Osteoblast (primary cell): ENCODE results near the gene FAM120AOS. TPM values are rescaled to one million over a fixed set of nuclear protein-coding genes. Genes with fewer than 3 reads are reported as not detected.

Experiments used
- DNase-seq: peaks from one replicate; pipeline ENCODE4 v3.0.0; 2011; ENCODE audit warnings: low spot score, mixed read lengths; ENCODE audit not compliant: insufficient read length; ENCODE audit errors: missing footprints
- H2AFZ ChIP-seq: 2 replicates; pipeline ENCODE4 v1.6.0; 2011; ENCODE audit warnings: mild to moderate bottlenecking, low read length
- H3K27ac ChIP-seq: 2 replicates; pipeline ENCODE4 v1.5.1; 2011; ENCODE audit warnings: mild to moderate bottlenecking, low read depth, low read length, moderate library complexity
- H3K27me3 ChIP-seq: 2 replicates; pipeline ENCODE4 v1.6.0; 2012; ENCODE audit warnings: mild to moderate bottlenecking, control low read depth, inconsistent platforms, low read length, moderate library complexity; ENCODE audit not compliant: insufficient read depth
- H3K36me3 ChIP-seq: 2 replicates; pipeline ENCODE4 v1.5.1; 2011; ENCODE audit warnings: mild to moderate bottlenecking, low read length, control low read depth, moderate library complexity; ENCODE audit not compliant: insufficient read depth
- H3K4me1 ChIP-seq: 2 replicates; pipeline ENCODE4 v1.5.1; 2011; ENCODE audit warnings: mild to moderate bottlenecking, low read length, control low read depth, moderate library complexity; ENCODE audit not compliant: insufficient read depth
- H3K4me2 ChIP-seq: 2 replicates; pipeline ENCODE4 v1.6.0; 2011; ENCODE audit warnings: mild to moderate bottlenecking, low read length; ENCODE audit not compliant: insufficient read depth
- H3K4me3 ChIP-seq: fragments of 200-600 bp; sonication (generic); 3 replicates; pipeline ENCODE4 v1.5.1; 2012; ENCODE audit warnings: mild to moderate bottlenecking, low read length, inconsistent platforms; ENCODE audit not compliant: insufficient read depth
- H3K79me2 ChIP-seq: 2 replicates; pipeline ENCODE4 v1.6.0; 2012; ENCODE audit warnings: mild to moderate bottlenecking, low read length, control low read depth, inconsistent platforms; ENCODE audit not compliant: insufficient read depth
- H3K9me3 ChIP-seq: 2 replicates; pipeline ENCODE4 v1.5.1; 2011; ENCODE audit warnings: low read depth, low read length, control low read depth
- H4K20me1 ChIP-seq: 2 replicates; pipeline ENCODE4 v1.6.0; 2012; ENCODE audit warnings: mild to moderate bottlenecking, low read length, control low read depth; ENCODE audit not compliant: insufficient read depth
- CTCF ChIP-seq: IDR thresholded peaks from 2 replicates; pipeline ENCODE4 v1.5.1; 2011; ENCODE audit warnings: mild to moderate bottlenecking, low read depth, low read length, moderate library complexity; ENCODE audit errors: extremely low read depth
- total RNA-seq: library from RNA; depleted of rRNA; stranded (reverse); fragments of >200 nt; gene quantifications from 2 replicates; pipeline ENCODE4 v1.2.3, GENCODE V29; 2012

The FAM120AOS gene
- total RNA-seq, 1 donor = 43.4 TPM

- no peak for DNase-seq
- no peak for TF ChIP-seq CTCF
- peaks cover 6% of the 10 kb centered on the region for H3K4me1 ChIP-seq
- peaks cover 83% of the 10 kb centered on the region for H3K79me2 ChIP-seq
- peaks cover 10% of the 10 kb centered on the region for H4K20me1 ChIP-seq
- no peak overlapping the region for H3K4me2 ChIP-seq
- no peaks in the 10 kb centered on the region for H3K9me3 ChIP-seq
- peaks cover 29% of the 10 kb centered on the region for H3K36me3 ChIP-seq
- H3K27me3 ChIP-seq = no peaks in the 10 kb centered on the region
- no peak overlapping the region for H3K27ac ChIP-seq
- no peak overlapping the region for H3K4me3 ChIP-seq
- H2AFZ ChIP-seq = no peak overlapping the region
Observed at GRCh38 chr9:93475108-93475507, 21.7 kb upstream of the FAM120AOS start.

GRCh38 chr9:93473411-93473810, 20.0 kb upstream of the FAM120AOS start:
- TF ChIP-seq CTCF = no peak
- no peaks in the 10 kb centered on the region for H3K27me3 ChIP-seq
- H3K27ac ChIP-seq = no peak overlapping the region
- peak; percentile 19 for DNase-seq
- H3K4me2 ChIP-seq = no peak overlapping the region
- no peak overlapping the region for H2AFZ ChIP-seq
- peaks cover 29% of the 10 kb centered on the region for H3K36me3 ChIP-seq
- H3K9me3 ChIP-seq = no peaks in the 10 kb centered on the region
- H3K79me2 ChIP-seq = peaks cover 86% of the 10 kb centered on the region
- H3K4me3 ChIP-seq = no peak overlapping the region
- peaks cover 6% of the 10 kb centered on the region for H4K20me1 ChIP-seq
- peaks cover 10% of the 10 kb centered on the region for H3K4me1 ChIP-seq

- H3K9me3 ChIP-seq = no peaks in the 10 kb centered on the region
- H3K4me1 ChIP-seq = peaks cover 23% of the 10 kb centered on the region
- H3K4me3 ChIP-seq = no peak overlapping the region
- H4K20me1 ChIP-seq = peaks cover 13% of the 10 kb centered on the region
- no peak overlapping the region for H2AFZ ChIP-seq
- no peak overlapping the region for H3K27ac ChIP-seq
- peaks cover 18% of the 10 kb centered on the region for H3K36me3 ChIP-seq
- no peak for TF ChIP-seq CTCF
- no peak overlapping the region for H3K4me2 ChIP-seq
- peaks cover 92% of the 10 kb centered on the region for H3K79me2 ChIP-seq
- no peaks in the 10 kb centered on the region for H3K27me3 ChIP-seq
- no peak for DNase-seq
Observed at GRCh38 chr9:93471124-93471523, 17.7 kb upstream of the FAM120AOS start.

- Histone ChIP-seq H3K27ac (no peak overlapping the region), H3K36me3 (peaks cover 11% of the 10 kb centered on the region), H3K4me1 (peaks cover 23% of the 10 kb centered on the region), H3K27me3 (no peaks in the 10 kb centered on the region), H2AFZ (no peak overlapping the region), H3K9me3 (no peaks in the 10 kb centered on the region), H4K20me1 (peaks cover 16% of the 10 kb centered on the region), H3K4me3 (no peak overlapping the region), H3K4me2 (no peak overlapping the region), H3K79me2 (peaks cover 92% of the 10 kb centered on the region)
- TF ChIP-seq CTCF = no peak
- DNase-seq = no peak
Observed at GRCh38 chr9:93470391-93470790, 17.0 kb upstream of the FAM120AOS start.
